Measurements from ENCODE around the gene USP31.

GRCh38 chr16:23160574-23160973, 11.3 kb upstream of the USP31 start:
- TF ChIP-seq CTCF (IDR thresholded peaks at IDR 0.05) (no peak), EZH2 (IDR thresholded peaks at IDR 0.05; ENCODE audit: borderline replicate concordance, insufficient read depth, low read depth, low read length, poor library complexity, severe bottlenecking) (no peak)

Measured in B cell (primary cell).